HG03066 (cell line): ENCODE data around the gene SRRM5.

Experiments
- ATAC-seq: cut with Tn5 transposase; IDR thresholded peaks from one replicate; pipeline ENCODE4 v1.9.1; 2021; ENCODE audit warnings: low read depth; ENCODE audit not compliant: unreplicated experiment

The SRRM5 gene

DNA sequence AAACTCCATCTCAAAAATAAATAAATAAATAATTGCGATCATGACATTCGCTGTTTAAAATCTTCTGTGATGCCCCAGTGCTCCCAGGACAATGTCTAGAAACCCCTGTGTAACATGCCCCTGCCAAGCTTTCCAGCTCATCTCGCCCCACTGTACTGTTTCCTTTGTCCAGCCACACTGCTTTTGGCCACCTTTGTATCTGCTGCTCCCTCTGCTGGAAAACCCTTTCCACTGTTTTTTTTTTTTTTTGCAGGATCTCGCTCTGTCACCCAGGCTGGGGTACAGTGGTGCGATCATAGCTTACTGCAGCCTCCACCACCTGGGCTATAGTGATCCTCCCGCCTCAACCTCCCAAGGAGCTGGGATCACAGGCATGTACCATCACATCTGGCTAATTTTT lies 50.6 kb downstream of the SRRM5 start:
- ATAC-seq = no peak

DNA sequence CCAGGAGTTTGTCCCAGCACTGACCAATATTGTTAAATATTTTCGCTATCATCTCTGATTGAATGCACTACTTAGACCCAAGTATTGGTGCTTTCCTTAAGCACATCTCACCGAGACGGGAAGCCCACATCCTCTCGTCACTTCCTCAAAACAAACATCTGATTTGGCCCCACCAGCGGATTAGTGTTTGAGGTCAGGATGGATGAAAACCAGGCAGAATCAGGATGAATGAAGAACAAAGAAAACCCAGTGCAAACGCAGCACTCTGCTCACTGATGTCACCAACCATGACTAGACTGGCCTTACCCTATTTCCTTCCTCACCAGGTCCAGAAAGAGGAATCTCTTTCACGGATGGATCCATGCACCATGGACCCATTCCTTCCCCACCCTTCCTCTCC lies 52.1 kb downstream of the SRRM5 start:
- no peak for ATAC-seq
